ENCODE measurements around the gene ATOSA.

- TF ChIP-seq CTCF (IDR thresholded peaks at IDR 0.05) (no peak), EP300 (IDR thresholded peaks at IDR 0.05) (no peak), POLR2A (IDR thresholded peaks at IDR 0.05) (no peak)
These were observed 1.4 kb downstream of the ATOSA start for GRCh38 chr15:52677593-52678467.

Measured in ovary (tissue), 3 donors.